ENCODE results near the gene COQ10A.

DNA sequence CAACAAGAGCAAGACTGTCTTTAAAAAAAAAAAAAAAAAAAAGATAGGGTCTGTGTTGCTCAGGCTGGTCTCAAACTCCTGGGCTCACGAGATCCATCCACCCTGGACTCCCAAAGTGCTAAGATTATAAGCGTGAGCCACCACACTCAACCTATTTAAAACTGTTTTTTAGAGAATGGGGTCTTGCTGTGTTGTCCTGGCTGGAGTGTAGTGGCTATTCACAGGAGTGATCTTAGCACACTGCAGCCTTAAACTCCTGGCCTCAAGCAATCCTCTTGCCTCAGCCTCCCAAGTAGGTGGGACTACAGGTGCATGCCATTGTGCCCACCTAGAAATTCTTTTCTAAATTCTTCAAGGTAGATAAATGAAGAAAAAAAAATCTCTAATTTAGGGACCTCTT lies 7.6 kb downstream of the COQ10A start:
- TF ChIP-seq CTCF (IDR thresholded peaks at IDR 0.05; ENCODE audit: low read length) (no peak), EZH2 (optimal IDR thresholded peaks at IDR 0.05; ENCODE audit: low read depth, low read length) (no peak), EZH2phosphoT487 (IDR thresholded peaks at IDR 0.05; ENCODE audit: low read length) (no peak)
